Measurements from ENCODE around the gene EDN3.

DNA sequence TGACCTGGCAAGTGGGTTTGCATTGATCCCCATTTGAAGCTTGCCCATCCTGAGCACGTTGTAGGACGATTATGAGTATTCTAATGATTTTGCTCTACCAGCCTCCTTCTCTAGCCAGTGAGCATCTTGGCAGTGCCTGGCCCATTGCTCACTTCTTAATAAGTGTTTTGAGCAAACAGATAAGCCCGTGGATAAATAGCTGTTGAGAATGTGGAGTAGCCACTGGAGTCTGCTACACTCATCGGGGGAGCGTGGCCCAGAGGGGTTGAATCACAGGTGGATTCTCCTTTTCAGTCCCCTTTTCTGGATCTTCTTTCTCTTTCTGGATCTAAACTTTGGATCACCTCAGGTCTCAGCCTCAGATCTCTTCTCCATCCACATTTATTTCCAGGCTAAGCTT lies 15.9 kb upstream of the EDN3 start:
- TF ChIP-seq, protein P1, sequence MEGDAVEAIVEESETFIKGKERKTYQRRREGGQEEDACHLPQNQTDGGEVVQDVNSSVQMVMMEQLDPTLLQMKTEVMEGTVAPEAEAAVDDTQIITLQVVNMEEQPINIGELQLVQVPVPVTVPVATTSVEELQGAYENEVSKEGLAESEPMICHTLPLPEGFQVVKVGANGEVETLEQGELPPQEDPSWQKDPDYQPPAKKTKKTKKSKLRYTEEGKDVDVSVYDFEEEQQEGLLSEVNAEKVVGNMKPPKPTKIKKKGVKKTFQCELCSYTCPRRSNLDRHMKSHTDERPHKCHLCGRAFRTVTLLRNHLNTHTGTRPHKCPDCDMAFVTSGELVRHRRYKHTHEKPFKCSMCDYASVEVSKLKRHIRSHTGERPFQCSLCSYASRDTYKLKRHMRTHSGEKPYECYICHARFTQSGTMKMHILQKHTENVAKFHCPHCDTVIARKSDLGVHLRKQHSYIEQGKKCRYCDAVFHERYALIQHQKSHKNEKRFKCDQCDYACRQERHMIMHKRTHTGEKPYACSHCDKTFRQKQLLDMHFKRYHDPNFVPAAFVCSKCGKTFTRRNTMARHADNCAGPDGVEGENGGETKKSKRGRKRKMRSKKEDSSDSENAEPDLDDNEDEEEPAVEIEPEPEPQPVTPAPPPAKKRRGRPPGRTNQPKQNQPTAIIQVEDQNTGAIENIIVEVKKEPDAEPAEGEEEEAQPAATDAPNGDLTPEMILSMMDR (IDR thresholded peaks at IDR 0.05; ENCODE audit: extremely low read depth in 1 of 2, insufficient read depth in 1 of 2, low read depth in 1 of 2, low read length in 2 of 2), result no peak
- TF ChIP-seq POLR2A (IDR thresholded peaks at IDR 0.05; ENCODE audit: low read depth, low read length) (no peak), MYC (IDR thresholded peaks at IDR 0.05; ENCODE audit: low read depth, low read length) (no peak), EZH2 (IDR thresholded peaks at IDR 0.05; ENCODE audit: borderline replicate concordance, low read depth, low read length, severe bottlenecking) (no peak), POLR2AphosphoS5 (IDR thresholded peaks at IDR 0.05; ENCODE audit: insufficient read depth, low read depth, low read length) (no peak), GATA2 (IDR thresholded peaks at IDR 0.05; ENCODE audit: insufficient read depth, insufficient read length, low read depth, low read length) (no peak), JUN (IDR thresholded peaks at IDR 0.05; ENCODE audit: borderline replicate concordance, insufficient read depth, insufficient read length, low read depth) (no peak), FOS (IDR thresholded peaks at IDR 0.05; ENCODE audit: borderline replicate concordance, insufficient read depth, low read length) (no peak)
- TF ChIP-seq, protein P2, sequence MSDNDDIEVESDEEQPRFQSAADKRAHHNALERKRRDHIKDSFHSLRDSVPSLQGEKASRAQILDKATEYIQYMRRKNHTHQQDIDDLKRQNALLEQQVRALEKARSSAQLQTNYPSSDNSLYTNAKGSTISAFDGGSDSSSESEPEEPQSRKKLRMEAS (IDR thresholded peaks at IDR 0.05; ENCODE audit: insufficient read depth, insufficient read length), result no peak

Measured in endothelial cell of umbilical vein (primary cell).